SU-DHL-6 (cell line): ENCODE results near the gene ADAMTS8.

Source experiments
- H2AFZ ChIP-seq: fragments of 200-600 bp; sonication (generic); 2 replicates; pipeline ENCODE4 v1.6.1; 2014; ENCODE audit warnings: low read depth, mild to moderate bottlenecking, moderate library complexity, mixed read lengths, antibody characterized with exemption, low read length; ENCODE audit not compliant: severe bottlenecking
- H3F3A ChIP-seq: fragments of 200-600 bp; shearing (Covaris generic); 2 replicates; pipeline ENCODE4 v1.6.0; 2016; ENCODE audit warnings: antibody characterized with exemption, mild to moderate bottlenecking; ENCODE audit not compliant: insufficient read depth
- H3K27ac ChIP-seq: fragments of 200-600 bp; sonication (generic); 2 replicates; pipeline ENCODE4 v1.5.1; 2016; ENCODE audit warnings: low read depth, mild to moderate bottlenecking, low read length, moderate library complexity, mixed read lengths
- H3K27me3 ChIP-seq: fragments of 200-600 bp; sonication (generic), shearing (Covaris generic); 2 replicates; pipeline ENCODE4 v1.6.0; 2014; ENCODE audit warnings: mild to moderate bottlenecking, low read length
- H3K36me3 ChIP-seq: fragments of 200-600 bp; sonication (generic); 2 replicates; pipeline ENCODE4 v1.6.1; 2014; ENCODE audit warnings: mild to moderate bottlenecking, low read length, mixed read lengths
- H3K4me2 ChIP-seq: fragments of 300-600, 200-600 bp; shearing (Covaris generic), sonication (generic); 2 replicates; pipeline ENCODE4 v1.6.0; 2014; ENCODE audit warnings: low read length, low read depth, mild to moderate bottlenecking; ENCODE audit not compliant: poor library complexity, severe bottlenecking
- H3K4me3 ChIP-seq: fragments of 200-600 bp; sonication (generic); 2 replicates; pipeline ENCODE4 v1.5.1; 2014; ENCODE audit warnings: antibody characterized with exemption, low read length, mild to moderate bottlenecking, mixed read lengths; ENCODE audit not compliant: insufficient read depth, poor library complexity, severe bottlenecking
- H3K79me2 ChIP-seq: fragments of 200-600 bp; sonication (generic); 2 replicates; pipeline ENCODE4 v1.6.1; 2014; ENCODE audit warnings: mild to moderate bottlenecking, low read length, moderate library complexity; ENCODE audit not compliant: insufficient read depth
- H3K9ac ChIP-seq: fragments of 200-600 bp; sonication (generic); 2 replicates; pipeline ENCODE4 v1.7.0; 2014; ENCODE audit warnings: mild to moderate bottlenecking, low read length
- H3K9me2 ChIP-seq: fragments of 200-600 bp; sonication (generic); replicated peaks from 2 replicates; pipeline ENCODE4 v1.6.1; 2014; ENCODE audit warnings: low read length; ENCODE audit not compliant: insufficient read depth
- H3K9me3 ChIP-seq: fragments of 200-600 bp; sonication (generic); 2 replicates; pipeline ENCODE4 v1.6.1; 2014; ENCODE audit warnings: low read length, mixed read lengths; ENCODE audit not compliant: insufficient read depth
- H4K20me1 ChIP-seq: fragments of 200-600 bp; sonication (generic); 2 replicates; pipeline ENCODE4 v1.6.1; 2014; ENCODE audit warnings: low read depth, mild to moderate bottlenecking, antibody characterized with exemption, low read length, moderate library complexity, mixed read lengths
- EZH2phosphoT487 ChIP-seq: fragments of 200-600 bp; sonication (generic), shearing (Covaris generic); conservative IDR thresholded peaks from 2 replicates; pipeline ENCODE4 v1.6.1; 2018; ENCODE audit warnings: mild to moderate bottlenecking, antibody characterized with exemption, low read length, moderate library complexity, mixed read lengths
- TF ChIP-seq, protein P1 (sequence below): fragments of 200-600 bp; sonication (generic); IDR thresholded peaks from one replicate; pipeline ENCODE4 v1.5.1; 2017; ENCODE audit warnings: antibody characterized with exemption, mild to moderate bottlenecking, low read length, moderate library complexity; ENCODE audit not compliant: insufficient read depth, poor library complexity, severe bottlenecking

ADAMTS8 gene, protein sequence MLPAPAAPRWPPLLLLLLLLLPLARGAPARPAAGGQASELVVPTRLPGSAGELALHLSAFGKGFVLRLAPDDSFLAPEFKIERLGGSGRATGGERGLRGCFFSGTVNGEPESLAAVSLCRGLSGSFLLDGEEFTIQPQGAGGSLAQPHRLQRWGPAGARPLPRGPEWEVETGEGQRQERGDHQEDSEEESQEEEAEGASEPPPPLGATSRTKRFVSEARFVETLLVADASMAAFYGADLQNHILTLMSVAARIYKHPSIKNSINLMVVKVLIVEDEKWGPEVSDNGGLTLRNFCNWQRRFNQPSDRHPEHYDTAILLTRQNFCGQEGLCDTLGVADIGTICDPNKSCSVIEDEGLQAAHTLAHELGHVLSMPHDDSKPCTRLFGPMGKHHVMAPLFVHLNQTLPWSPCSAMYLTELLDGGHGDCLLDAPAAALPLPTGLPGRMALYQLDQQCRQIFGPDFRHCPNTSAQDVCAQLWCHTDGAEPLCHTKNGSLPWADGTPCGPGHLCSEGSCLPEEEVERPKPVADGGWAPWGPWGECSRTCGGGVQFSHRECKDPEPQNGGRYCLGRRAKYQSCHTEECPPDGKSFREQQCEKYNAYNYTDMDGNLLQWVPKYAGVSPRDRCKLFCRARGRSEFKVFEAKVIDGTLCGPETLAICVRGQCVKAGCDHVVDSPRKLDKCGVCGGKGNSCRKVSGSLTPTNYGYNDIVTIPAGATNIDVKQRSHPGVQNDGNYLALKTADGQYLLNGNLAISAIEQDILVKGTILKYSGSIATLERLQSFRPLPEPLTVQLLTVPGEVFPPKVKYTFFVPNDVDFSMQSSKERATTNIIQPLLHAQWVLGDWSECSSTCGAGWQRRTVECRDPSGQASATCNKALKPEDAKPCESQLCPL

DNA sequence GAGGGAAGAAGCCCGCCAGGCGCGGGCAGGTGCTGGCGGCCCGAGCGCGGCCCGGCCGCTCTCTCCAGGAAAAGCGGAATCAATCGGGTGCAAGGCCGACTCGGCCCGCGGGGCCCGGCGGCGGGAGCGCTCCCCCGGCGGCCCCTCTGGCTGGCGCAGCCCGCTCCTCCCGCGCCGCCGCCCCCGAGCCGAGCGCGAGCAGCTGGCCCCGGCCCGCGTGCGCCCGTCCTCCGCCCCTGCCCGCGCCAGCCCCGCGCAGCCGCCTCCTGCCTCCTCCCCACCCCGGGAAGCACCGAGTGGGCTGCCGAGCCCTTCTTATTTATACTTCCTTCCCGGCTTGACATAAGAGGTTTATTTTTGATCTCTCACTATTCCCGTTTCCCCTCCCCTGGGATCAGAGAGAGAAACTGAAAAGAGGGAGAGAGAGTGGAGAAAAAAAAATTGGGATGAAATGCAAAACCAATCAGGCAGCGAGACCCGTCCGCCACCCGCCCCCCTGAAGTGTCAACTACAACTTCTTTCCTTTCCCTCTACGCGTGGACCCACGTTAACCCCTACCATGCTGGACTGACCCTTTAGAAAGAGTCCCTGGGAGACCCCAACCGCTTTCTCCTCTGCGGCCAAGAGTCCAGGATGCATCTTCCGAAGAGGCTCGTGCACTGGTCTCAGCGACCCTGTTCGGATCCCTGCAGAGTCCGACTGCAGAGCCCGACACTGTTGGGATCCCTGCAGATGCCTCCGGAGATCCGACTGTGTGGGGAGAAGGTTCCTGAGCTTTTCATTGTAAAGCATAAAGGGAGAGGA is at the start of gene ADAMTS8:
Gene ADAMTS8, minus strand, starts transcription at position 294 of the 804 bp plus-strand sequence. CDS start 323 bp downstream, outside the sequence.
- H3K79me2 ChIP-seq = no peaks in the 10 kb centered on the region
- H4K20me1 ChIP-seq = no peaks in the 10 kb centered on the region
- H3K4me2 ChIP-seq = no peak within 1 kb of the TSS
- TF ChIP-seq EZH2phosphoT487 = no peak
- TF ChIP-seq, protein P1, sequence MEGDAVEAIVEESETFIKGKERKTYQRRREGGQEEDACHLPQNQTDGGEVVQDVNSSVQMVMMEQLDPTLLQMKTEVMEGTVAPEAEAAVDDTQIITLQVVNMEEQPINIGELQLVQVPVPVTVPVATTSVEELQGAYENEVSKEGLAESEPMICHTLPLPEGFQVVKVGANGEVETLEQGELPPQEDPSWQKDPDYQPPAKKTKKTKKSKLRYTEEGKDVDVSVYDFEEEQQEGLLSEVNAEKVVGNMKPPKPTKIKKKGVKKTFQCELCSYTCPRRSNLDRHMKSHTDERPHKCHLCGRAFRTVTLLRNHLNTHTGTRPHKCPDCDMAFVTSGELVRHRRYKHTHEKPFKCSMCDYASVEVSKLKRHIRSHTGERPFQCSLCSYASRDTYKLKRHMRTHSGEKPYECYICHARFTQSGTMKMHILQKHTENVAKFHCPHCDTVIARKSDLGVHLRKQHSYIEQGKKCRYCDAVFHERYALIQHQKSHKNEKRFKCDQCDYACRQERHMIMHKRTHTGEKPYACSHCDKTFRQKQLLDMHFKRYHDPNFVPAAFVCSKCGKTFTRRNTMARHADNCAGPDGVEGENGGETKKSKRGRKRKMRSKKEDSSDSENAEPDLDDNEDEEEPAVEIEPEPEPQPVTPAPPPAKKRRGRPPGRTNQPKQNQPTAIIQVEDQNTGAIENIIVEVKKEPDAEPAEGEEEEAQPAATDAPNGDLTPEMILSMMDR = no peak
- H3K9me2 ChIP-seq = no peaks in the 10 kb centered on the region
- no peak within 1 kb of the TSS for H3K27ac ChIP-seq
- no peaks in the 10 kb centered on the region for H3F3A ChIP-seq
- no peaks in the 10 kb centered on the region for H3K9me3 ChIP-seq
- H3K36me3 ChIP-seq = no peaks in the 10 kb centered on the region
- no peak within 1 kb of the TSS for H3K4me3 ChIP-seq
- no peaks in the 10 kb centered on the region for H3K27me3 ChIP-seq
- no peak within 1 kb of the TSS for H3K9ac ChIP-seq
- H2AFZ ChIP-seq = no peak within 1 kb of the TSS

DNA sequence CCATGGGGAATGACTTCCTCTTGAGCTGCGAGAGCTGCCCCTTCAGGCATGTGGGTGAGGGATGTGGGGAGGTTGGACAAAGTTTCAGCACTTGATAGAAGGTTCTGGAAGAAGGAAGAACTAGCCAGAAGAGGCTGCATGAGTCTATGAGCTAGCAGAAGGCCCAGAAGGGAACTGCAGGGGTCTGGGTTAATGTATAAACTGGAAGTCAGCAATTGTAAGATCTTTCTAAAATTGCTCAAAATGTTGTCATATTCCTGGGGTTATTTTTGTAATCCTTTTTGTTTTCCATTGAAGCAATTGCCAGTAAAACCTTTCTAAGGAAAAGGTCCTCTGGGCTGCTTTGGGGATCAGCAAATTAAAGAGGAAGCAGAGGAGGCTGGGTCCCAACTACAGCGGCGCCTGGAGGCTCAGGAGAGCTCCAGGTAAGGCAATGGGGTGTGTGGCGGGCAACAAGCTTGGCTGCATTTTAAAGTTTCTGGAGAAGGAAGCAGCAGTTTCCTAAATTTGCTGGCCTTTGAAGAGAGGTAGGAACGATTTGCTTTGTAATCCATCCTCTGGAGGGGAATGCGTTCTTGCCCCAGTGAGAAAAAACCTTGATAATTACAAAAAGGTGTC is 49.3 kb upstream of the ADAMTS8 start:
- Histone ChIP-seq H3K27ac (no peak overlapping the region), H2AFZ (no peak overlapping the region), H3K4me3 (no peak overlapping the region), H3F3A (no peaks in the 10 kb centered on the region), H3K36me3 (no peaks in the 10 kb centered on the region), H3K9me2 (no peaks in the 10 kb centered on the region), H3K79me2 (no peaks in the 10 kb centered on the region), H3K27me3 (no peaks in the 10 kb centered on the region), H3K9ac (no peak overlapping the region), H3K4me2 (no peak overlapping the region), H3K9me3 (no peaks in the 10 kb centered on the region), H4K20me1 (no peaks in the 10 kb centered on the region)
- TF ChIP-seq, protein P1 = no peak
- no peak for TF ChIP-seq EZH2phosphoT487

GRCh38 chr11:130476922-130477491 is 48.6 kb upstream of the ADAMTS8 start:
- Histone ChIP-seq H3F3A (no peaks in the 10 kb centered on the region), H3K27ac (no peak overlapping the region), H3K9ac (no peak overlapping the region), H4K20me1 (no peaks in the 10 kb centered on the region), H3K36me3 (no peaks in the 10 kb centered on the region), H2AFZ (no peak overlapping the region), H3K27me3 (no peaks in the 10 kb centered on the region), H3K9me2 (no peaks in the 10 kb centered on the region), H3K9me3 (no peaks in the 10 kb centered on the region), H3K4me3 (no peak overlapping the region), H3K79me2 (no peaks in the 10 kb centered on the region), H3K4me2 (no peak overlapping the region)
- TF ChIP-seq, protein P1 = no peak
- TF ChIP-seq EZH2phosphoT487 = no peak
